Activated T-cell treated with anti-CD3 and anti-CD28 coated beads, Interleukin-2, amount 50 U/mL, for 4 hours (primary cell): Measurements from ENCODE around the gene CLEC16A. TPM values are rescaled to one million over a fixed set of nuclear protein-coding genes. Genes with fewer than 3 reads are reported as not detected.
A peak's percentile ranks its signal among the peaks of the same experiment; 100 is the strongest.

Source experiments
- ATAC-seq, 2 donors: fragments of 200-7000 bp; cut with Tn5 transposase; one replicate each; pipeline ENCODE4 v1.10.0; 2021
- DNase-seq: peaks from one replicate; pipeline ENCODE4 v3.0.0-alpha.2; 2020
- H3K27me3 Mint-ChIP-seq: one replicate; pipeline ENCODE4 v1.8.0; 2021; ENCODE audit warnings: low read depth, mixed read lengths
- H3K36me3 Mint-ChIP-seq: one replicate; pipeline ENCODE4 v1.8.0; 2022; ENCODE audit warnings: mixed read lengths; ENCODE audit not compliant: insufficient read depth
- H3K4me1 Mint-ChIP-seq: one replicate; pipeline ENCODE4 v1.8.0; 2021; ENCODE audit warnings: low read depth, mixed read lengths
- H3K4me3 Mint-ChIP-seq: one replicate; pipeline ENCODE4 v1.8.0; 2021; ENCODE audit warnings: mild to moderate bottlenecking, moderate library complexity, mixed read lengths
- H3K9me3 Mint-ChIP-seq: one replicate; pipeline ENCODE4 v1.8.0; 2021; ENCODE audit warnings: mixed read lengths
- total RNA-seq, 3 donors: library from RNA; stranded (reverse); gene quantifications; one replicate each; pipeline ENCODE4 v1.2.1, GENCODE V29; 2021

Gene CLEC16A
- total RNA-seq, 3 donors from 2014 or later = 25.2 to 26.4 (median 26.3) TPM

GRCh38 chr16:11162586-11163268 is 218.4 kb downstream of the CLEC16A start:
- ATAC-seq = no peak
- Mint-ChIP-seq H3K4me3 (no peak overlapping the region), H3K9me3 (peaks cover 3% of the 10 kb centered on the region), H3K4me1 (peaks cover 14% of the 10 kb centered on the region), H3K36me3 (peaks cover 11% of the 10 kb centered on the region), H3K27me3 (no peaks in the 10 kb centered on the region)
- no peak for DNase-seq

- ATAC-seq = no peak
- DNase-seq = no peak
- Mint-ChIP-seq H3K4me1 (peaks cover 14% of the 10 kb centered on the region), H3K9me3 (peaks cover 3% of the 10 kb centered on the region), H3K36me3 (peaks cover 19% of the 10 kb centered on the region), H3K27me3 (no peaks in the 10 kb centered on the region), H3K4me3 (no peak overlapping the region)
Observed at GRCh38 chr16:11163761-11164261, 219.4 kb downstream of the CLEC16A start.

GRCh38 chr16:11164482-11165270 is 220.3 kb downstream of the CLEC16A start:
- peaks cover 3% of the 10 kb centered on the region for H3K9me3 Mint-ChIP-seq

GRCh38 chr16:11165349-11165748 is 221.0 kb downstream of the CLEC16A start:
- peaks cover 12% of the 10 kb centered on the region for H3K4me1 Mint-ChIP-seq
- H3K27me3 Mint-ChIP-seq = no peaks in the 10 kb centered on the region
- H3K36me3 Mint-ChIP-seq = peaks cover 22% of the 10 kb centered on the region
- no peak overlapping the region for H3K4me3 Mint-ChIP-seq
- peaks cover 3% of the 10 kb centered on the region for H3K9me3 Mint-ChIP-seq
- DNase-seq (no peak), ATAC-seq (no peak)

More at GRCh38 chr16:11164482-11165270, 220.3 kb downstream of the CLEC16A start:
- Mint-ChIP-seq H3K36me3 (peaks cover 22% of the 10 kb centered on the region), H3K27me3 (no peaks in the 10 kb centered on the region), H3K4me3 (no peak overlapping the region), H3K4me1 (peaks cover 14% of the 10 kb centered on the region)
- no peak for ATAC-seq
- no peak for DNase-seq

GRCh38 chr16:11165894-11166665 is 221.7 kb downstream of the CLEC16A start:
- H3K4me1 Mint-ChIP-seq = peaks cover 5% of the 10 kb centered on the region
- no peaks in the 10 kb centered on the region for H3K9me3 Mint-ChIP-seq
- no peak for ATAC-seq
- no peak for DNase-seq
- no peak overlapping the region for H3K4me3 Mint-ChIP-seq
- no peaks in the 10 kb centered on the region for H3K27me3 Mint-ChIP-seq
- peaks cover 16% of the 10 kb centered on the region for H3K36me3 Mint-ChIP-seq

GRCh38 chr16:11167581-11167980 is 223.2 kb downstream of the CLEC16A start:
- Mint-ChIP-seq H3K9me3 (no peaks in the 10 kb centered on the region), H3K36me3 (peaks cover 22% of the 10 kb centered on the region), H3K27me3 (no peaks in the 10 kb centered on the region), H3K4me1 (peaks cover 1% of the 10 kb centered on the region), H3K4me3 (no peak overlapping the region)
- no peak for ATAC-seq
- no peak for DNase-seq

DNA sequence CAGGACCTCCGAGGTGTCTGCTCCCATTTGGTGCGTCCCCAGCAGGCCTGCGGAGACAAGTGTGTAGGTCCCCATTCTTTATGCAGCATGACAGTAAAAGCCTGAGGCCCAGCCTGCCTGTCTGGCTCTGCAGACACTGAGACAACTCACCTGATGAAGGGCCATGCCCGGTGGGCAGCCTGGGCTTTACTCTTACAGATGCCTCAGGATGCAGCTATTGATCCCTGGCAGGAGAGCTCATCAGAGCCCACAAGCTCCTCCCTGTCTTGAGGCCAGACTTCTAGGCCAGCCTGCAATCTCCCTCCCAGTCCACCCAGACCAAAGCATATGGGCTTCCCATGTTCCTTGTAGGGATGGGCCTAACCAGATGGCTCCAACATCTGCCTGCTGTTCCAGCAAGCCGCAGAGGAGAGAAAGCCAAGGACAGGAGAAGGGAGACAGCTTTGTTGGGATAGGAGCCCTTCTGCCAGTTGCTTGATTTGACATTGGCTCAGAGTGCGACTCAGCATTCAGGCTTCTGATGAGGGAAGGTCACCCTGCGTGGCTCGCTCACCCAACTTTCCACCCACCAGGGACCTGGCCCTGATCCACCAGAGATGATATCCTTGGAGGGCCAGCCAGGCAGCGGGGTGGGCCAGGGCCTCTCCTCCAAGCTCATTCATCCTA is 224.2 kb downstream of the CLEC16A start:
- Mint-ChIP-seq H3K4me1 (no peaks in the 10 kb centered on the region), H3K4me3 (no peak overlapping the region), H3K36me3 (peaks cover 22% of the 10 kb centered on the region), H3K27me3 (no peaks in the 10 kb centered on the region), H3K9me3 (no peaks in the 10 kb centered on the region)
- ATAC-seq = no peak
- no peak for DNase-seq

- ATAC-seq (no peak), DNase-seq (no peak)
- Mint-ChIP-seq H3K4me1 (no peaks in the 10 kb centered on the region), H3K4me3 (no peak overlapping the region), H3K36me3 (peaks cover 31% of the 10 kb centered on the region), H3K9me3 (no peaks in the 10 kb centered on the region), H3K27me3 (no peaks in the 10 kb centered on the region)
Observed at GRCh38 chr16:11169641-11170040, 225.3 kb downstream of the CLEC16A start.

- Mint-ChIP-seq H3K4me3 (no peak overlapping the region), H3K9me3 (no peaks in the 10 kb centered on the region), H3K36me3 (peaks cover 35% of the 10 kb centered on the region), H3K4me1 (peaks cover 5% of the 10 kb centered on the region), H3K27me3 (no peaks in the 10 kb centered on the region)
- DNase-seq (no peak), ATAC-seq (no peak)
Observed at GRCh38 chr16:11170201-11170600, 225.8 kb downstream of the CLEC16A start.

- Mint-ChIP-seq H3K9me3 (no peaks in the 10 kb centered on the region), H3K4me3 (no peak overlapping the region), H3K36me3 (peaks cover 36% of the 10 kb centered on the region), H3K27me3 (no peaks in the 10 kb centered on the region), H3K4me1 (peaks cover 10% of the 10 kb centered on the region)
- ATAC-seq = no peak
- DNase-seq = no peak
Observed at GRCh38 chr16:11170696-11171447, 226.5 kb downstream of the CLEC16A start.

- ATAC-seq (no peak), DNase-seq (no peak)
- Mint-ChIP-seq H3K27me3 (no peaks in the 10 kb centered on the region), H3K4me1 (peaks cover 15% of the 10 kb centered on the region), H3K4me3 (no peak overlapping the region), H3K36me3 (peaks cover 36% of the 10 kb centered on the region), H3K9me3 (no peaks in the 10 kb centered on the region)
Observed at GRCh38 chr16:11171448-11171709, 227.0 kb downstream of the CLEC16A start.

DNA sequence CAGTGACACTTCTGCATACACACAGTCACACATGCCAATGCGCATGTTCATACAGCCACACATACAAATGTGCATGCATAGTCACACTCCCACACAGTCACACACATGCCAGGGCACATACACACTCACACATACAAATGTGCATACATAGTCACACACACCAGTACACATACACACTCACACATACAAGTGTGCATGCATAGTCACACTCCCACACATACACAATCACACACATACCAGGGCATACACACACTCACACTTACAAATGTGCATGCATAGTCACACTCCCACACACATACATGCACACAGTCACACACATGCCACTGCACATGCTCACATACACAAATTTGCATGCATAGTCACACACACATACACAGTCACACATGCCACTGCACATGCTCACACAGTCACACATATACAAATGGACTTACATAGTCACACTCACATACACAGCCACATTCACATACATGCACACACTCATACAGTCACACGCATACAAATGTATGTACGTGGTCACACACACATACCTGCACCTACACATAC is 227.5 kb downstream of the CLEC16A start:
- DNase-seq = no peak
- Mint-ChIP-seq H3K27me3 (no peaks in the 10 kb centered on the region), H3K4me3 (no peak overlapping the region), H3K9me3 (no peaks in the 10 kb centered on the region), H3K4me1 (peaks cover 20% of the 10 kb centered on the region), H3K36me3 (peaks cover 36% of the 10 kb centered on the region)
- ATAC-seq = peak in 1 of 2 donors; percentile 23

DNA sequence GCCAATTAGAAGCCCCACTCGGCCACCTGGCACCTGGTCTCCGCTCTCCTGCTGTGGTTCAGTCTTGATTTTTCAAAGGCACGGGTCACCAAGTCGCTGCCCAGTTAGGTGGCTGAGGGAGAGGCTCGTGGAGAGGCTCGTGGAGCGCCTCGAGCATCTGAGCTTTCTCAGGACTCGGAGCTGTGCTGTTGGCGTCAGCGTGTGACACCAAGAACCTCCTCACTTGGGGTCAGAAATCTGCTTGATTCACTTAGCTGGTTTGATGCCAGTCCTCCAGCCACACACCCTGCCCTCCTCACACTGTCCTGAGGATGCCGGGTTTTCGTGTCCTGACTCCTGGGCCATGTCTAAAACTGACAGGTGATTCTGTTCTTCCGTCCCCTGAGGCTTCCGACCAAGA is 229.1 kb downstream of the CLEC16A start:
- H3K36me3 Mint-ChIP-seq = peaks cover 30% of the 10 kb centered on the region
- no peak overlapping the region for H3K4me3 Mint-ChIP-seq
- no peak for DNase-seq
- no peaks in the 10 kb centered on the region for H3K27me3 Mint-ChIP-seq
- no peak for ATAC-seq
- H3K9me3 Mint-ChIP-seq = no peaks in the 10 kb centered on the region
- peaks cover 20% of the 10 kb centered on the region for H3K4me1 Mint-ChIP-seq
